HG03354 (cell line): ENCODE data around the gene MAX.
"Not testable (repeated sequence)": the region's sequence is repeated elsewhere in the genome, so short reads cannot be mapped to it uniquely, and the experiment has no call there.

ENCODE experiments used
- ATAC-seq: cut with Tn5 transposase; IDR thresholded peaks from one replicate; pipeline ENCODE4 v1.9.1; 2021; ENCODE audit warnings: mild to moderate bottlenecking; ENCODE audit not compliant: unreplicated experiment, poor library complexity, severe bottlenecking

Gene MAX

DNA sequence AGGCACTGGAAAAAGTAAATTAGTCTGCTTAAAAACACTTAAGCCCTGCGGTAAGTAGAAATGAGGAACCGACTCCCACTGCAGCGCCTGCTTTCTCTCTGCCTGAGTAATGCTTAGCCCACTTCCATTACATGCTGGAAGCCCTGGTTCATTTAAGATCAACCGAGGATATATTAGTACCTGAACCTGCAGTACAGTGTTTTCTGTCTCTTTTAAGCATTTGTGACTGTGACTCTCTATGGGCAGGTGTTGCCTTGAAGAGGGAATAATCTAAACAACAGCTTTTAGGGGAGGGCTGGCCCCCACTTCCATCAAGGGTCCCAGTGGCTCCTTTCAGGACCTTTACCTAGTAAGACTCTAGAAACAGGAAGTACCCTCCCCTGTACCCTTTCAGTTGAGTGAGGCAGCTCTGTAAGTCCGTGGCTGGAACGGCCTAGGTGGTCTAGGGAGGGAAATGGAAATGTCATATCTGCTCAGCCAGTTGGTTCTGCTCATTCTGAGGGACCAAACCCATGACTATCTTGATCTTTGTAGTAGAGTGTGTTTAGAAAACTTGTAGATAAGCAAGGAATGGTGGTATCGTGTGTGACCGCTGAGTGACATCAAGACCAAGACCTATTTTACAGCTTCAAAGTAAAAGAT lies 59.5 kb downstream of the MAX start:
- ATAC-seq = peak; percentile 86

DNA sequence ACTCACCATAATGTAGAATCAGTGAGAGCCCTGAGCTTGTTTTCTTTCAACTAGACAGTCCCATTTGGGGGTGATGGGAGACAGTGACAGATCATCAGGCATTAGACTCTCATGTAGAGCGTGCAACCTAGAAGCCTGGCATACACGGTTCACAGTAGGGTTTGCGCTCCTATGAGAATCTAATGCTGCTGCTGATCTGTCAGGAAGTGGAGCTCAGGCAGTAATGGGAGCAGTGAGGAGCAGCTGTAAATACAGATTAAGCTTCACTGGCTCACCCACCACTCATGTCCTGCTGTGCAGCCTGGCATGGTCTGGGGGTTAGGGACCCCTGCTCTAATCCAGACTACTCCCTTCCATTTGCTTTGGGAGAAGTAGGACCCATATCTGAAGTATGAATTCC lies 60.0 kb downstream of the MAX start:
- peak; percentile 25 for ATAC-seq

DNA sequence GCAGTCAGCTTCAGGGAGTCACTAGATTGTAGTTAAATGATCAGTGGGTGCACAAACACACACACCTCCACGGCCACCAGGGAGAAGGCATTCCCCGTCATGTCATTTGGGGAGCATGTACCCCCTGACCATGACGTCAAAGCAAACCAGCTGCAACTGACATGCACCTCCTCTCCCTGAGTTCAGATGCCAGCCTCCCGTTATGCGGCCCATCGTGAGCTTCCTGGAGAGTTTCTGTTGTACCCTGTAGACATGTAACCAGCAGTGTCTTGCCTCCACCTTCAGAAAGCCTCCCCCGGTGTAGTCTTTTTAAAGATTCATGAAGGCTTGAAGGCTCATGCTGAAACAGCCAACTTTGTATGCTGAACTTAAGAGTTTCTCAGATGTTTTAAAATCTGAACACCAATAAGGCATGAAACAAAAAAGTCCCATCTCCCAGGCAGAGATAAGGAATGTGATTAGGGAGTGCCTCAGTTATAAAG lies 60.8 kb downstream of the MAX start:
- ATAC-seq = no peak

DNA sequence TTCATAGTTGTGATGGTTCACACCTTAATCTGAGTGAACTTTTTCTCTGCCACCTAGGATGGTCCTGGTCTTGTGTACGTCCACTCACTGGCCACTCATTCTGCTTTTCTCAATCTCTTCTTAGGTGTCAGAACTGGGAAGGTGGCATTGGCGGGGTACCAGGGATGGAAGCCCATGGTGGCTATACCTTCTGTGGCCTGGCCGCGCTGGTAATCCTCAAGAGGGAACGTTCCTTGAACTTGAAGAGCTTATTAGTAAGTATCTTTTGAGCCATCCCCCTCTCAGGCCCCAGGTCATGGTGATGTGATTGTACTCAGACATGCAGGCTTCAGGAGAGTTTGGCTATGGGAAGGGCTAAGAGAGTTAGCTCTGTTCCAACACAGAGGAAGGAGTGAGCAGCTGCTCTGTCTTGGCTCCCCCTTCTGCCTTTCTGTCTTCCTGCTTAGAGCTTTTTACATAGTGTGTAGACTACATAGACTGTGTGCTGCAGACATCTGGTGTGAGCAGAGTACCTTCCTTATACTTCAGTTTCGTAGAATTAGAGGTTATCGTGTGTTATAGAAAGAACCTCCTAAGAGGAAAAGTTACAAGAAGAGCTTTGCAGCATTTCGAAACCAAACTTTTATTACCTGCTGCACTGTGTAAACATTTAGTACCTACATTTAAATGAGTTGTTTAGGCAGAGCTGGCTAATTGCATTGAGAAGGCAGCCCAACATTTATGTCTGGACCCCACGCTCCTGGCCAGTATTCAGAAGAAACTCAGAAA lies 61.5 kb downstream of the MAX start:
- no peak for ATAC-seq

DNA sequence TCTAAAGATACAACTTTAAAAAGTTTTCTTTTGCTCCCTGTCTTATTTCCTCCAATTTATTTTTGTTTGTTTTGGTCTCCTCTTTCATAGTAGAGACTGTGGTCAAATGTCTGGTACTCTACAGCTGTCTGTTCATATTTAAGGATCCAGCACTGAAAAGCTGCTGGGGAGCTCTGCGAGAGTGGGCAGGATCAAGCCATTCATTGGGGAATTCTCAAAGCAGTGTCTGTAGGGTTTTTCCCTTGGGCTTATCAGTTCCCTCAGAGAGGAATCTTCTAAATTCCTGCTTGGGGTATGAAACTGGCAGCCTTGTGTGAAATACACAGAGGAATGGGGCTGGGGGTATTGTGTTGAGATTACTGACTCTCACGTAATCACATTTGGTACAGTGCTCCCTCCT lies 63.4 kb downstream of the MAX start:
- ATAC-seq = no peak

DNA sequence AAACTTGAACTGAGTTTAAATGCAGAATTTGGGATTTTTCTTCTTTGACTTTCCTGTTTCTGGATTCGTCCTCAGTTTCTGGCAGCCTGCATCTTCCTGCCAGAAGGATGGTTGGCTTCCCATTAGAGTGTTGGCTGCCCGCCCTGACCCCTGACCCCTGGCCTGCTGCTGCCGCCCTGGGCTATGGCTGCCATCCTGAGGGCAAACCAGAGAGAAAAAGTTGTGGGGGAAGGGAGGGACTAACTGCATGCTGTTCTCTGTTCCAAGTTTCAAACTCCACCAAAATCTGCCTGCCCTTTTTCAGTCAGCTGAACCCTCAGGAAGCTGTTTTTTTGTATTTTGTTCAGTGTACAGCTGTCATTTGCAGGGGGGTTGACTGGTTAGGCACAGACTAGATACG lies 67.3 kb downstream of the MAX start:
- ATAC-seq = no peak

DNA sequence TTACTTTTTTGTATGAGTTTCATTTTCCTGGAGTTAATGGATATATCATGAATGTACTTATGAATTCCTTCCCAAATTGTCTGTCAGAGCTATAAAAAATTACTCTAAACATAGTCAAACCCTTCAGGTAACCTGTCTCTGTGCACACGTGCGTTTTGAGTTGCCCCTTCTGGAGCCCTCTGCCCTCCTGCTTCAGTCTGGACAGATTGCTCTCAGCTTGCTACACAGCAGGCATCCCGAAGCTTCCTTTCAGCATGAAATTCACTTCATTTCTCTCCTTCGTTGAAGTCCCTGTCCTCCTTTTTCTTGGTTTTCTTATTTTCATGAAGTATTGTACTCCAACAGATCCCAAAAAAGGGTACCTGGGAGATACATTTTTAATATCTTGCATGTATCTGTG lies 68.3 kb downstream of the MAX start:
- no peak for ATAC-seq

DNA sequence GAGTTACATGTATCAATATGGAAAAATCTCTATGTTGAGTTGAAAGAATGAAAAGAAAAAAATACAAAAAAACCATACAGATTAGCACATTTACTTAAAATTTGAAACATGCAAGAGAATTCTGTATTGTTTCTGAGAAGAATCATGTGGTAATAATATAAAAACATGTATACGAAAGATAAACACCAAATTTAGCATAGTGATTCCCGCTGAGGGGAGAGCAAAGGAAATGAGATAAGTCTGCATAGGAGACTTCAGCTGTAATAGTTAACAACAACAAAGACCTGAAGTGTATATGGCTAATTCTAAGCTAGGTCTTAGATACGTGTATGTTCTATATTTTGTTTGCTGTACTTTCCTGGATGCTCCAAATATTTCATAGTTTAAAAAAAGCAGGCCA lies 69.1 kb downstream of the MAX start:
- no peak for ATAC-seq

DNA sequence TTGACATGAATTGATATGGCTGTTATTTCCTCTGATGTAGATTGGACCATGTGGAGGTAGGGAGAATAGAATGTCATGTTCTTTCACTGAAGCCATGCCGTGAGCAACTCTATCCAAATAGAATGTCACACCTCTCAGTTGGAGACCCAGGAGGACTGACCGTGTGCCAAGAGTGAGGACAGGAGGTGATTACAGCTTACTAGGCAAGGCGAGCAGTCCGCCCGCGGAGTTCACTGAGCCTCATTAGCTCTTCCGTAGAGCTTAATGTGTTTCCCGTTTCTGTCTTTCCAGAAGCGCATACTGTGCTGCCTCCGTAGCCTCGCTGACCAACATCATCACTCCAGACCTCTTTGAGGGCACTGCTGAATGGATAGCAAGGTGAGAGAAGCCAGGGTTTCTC lies 70.0 kb downstream of the MAX start:
- ATAC-seq = no peak

DNA sequence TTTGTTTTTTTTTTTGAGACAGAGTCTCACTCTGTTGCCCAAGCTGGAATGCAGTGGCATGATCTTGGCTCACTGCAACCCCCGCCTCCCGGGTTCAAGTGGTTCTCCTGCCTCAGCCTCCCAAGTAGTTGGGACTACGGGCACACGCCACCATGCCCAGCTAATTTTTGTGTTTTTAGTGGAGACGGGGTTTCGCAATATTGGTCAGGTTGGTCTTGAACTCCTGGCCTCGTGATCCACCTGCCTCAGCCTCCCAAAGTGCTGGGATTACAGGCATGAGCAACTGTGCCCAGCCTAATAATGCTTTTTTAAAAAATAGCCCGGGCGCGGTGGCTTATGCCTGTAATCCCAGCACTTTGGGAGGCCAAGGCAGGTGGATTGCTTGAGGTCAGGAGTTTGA lies 71.0 kb downstream of the MAX start:
- not testable (repeated sequence) for ATAC-seq

DNA sequence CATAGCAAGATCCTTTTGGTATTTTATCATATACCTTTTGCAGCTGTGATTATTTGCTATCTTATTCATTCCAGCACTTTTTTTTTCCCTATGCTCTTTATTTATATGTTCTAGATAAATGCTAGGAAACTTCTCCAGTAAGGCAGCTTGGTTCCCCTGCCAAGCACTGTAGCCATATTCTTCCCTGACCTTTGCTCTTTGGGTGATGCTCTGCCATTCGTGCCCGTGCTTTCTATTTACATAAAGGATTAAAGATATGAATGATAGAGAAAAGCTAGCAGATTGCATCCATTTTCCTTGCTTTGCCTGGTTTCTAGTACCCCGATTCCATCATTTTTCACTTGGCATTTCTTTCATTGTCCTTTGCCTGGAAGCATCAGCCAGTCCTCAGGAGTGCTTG lies 73.4 kb downstream of the MAX start:
- ATAC-seq = no peak

DNA sequence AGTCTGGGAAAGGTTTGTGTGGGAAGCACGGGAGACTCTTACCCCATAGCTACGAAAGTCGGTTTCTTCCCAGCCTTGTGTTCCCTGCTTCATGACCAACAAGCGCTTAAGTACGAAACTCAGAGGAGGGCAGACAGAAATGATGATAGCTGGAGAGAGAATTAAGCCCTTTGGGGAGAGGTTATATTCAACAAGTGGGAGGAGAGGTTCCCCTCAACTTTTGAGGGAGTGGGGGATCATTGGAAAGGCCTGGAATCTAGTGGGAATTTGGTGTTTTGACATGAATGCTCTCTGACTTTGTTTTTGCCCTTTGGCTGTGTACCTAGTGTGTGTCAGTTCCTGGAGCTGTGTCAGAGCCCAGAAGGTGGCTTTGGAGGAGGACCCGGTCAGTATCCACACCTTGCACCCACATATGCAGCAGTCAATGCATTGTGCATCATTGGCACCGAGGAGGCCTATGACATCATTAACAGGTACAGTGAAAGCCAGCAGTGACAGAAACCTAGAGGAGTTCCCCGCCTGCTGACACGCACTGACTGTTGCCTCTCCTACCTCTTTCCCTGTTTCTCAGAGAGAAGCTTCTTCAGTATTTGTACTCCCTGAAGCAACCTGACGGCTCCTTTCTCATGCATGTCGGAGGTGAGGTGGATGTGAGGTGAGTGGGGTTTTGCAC lies 75.1 kb downstream of the MAX start:
- ATAC-seq = no peak

DNA sequence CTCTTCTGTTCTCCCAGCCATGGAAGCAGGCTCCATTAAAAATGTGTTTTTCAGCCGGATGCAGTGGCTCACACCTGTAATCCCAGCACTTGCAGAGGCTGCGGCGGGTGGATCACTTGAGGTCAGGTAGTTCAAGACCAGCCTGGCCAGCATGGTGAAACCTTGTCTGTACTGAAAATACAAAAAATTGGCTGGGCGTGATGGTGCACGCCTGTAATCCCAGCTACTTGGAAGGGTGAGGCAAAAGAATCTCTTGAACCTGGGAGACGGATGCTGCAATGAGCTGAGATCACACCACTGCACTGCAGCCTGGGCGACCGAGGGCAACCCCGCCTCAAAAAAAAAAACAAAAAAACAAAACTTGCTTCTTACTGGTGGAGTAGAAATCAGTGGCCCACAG lies 75.8 kb downstream of the MAX start:
- no peak for ATAC-seq

DNA sequence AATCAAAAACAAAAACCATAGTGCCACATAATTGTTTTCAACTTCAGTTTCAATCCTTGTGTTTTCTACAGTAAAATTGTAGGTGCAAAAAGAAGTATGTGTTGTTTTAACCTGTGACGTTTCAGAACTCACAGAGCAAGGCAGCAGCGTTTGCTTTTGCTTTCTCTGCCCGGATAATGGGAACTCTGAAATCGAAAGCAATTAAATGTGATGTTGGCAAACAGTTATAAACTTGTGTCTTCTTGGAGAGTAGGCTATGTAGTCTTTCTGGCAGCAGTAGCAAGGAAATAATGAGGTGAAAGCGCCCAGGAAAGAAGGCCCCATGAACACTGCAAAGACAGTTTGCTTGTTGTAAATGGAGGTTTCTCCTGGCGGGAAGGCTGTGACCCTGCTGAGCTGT lies 76.5 kb downstream of the MAX start:
- no peak for ATAC-seq
